Aorta (tissue), 5 donors: ENCODE results near the gene SRP68. TPM values are rescaled to one million over a fixed set of nuclear protein-coding genes. Genes with fewer than 3 reads are reported as not detected.

Experiments
- ATAC-seq: fragments of 200-7000 bp; cut with Tn5 transposase; one replicate; pipeline ENCODE4 v1.9.1; 2022; ENCODE audit warnings: moderate library complexity; ENCODE audit not compliant: low FRiP score
- DNase-seq, 2 donors: peaks; one replicate each; pipeline ENCODE4 v3.0.0-alpha.2; 2020
- H3K27ac ChIP-seq, 2 donors: one replicate each; pipeline ENCODE4 v1.5.1; 2013; ENCODE audit warnings: low read length in 2 of 2, mild to moderate bottlenecking in 2 of 2, moderate library complexity in 2 of 2, control low read depth in 1 of 2, inconsistent platforms in 1 of 2, low read depth in 1 of 2
- H3K27me3 ChIP-seq, 2 donors: one replicate each; pipeline ENCODE4 v1.6.1; 2013; ENCODE audit warnings: control low read depth in 1 of 2, low read length in 1 of 2, mild to moderate bottlenecking in 1 of 2, moderate library complexity in 1 of 2; ENCODE audit not compliant: insufficient read depth in 2 of 2, control insufficient read depth in 1 of 2
- H3K36me3 ChIP-seq, 2 donors: one replicate each; pipeline ENCODE4 v1.6.1; 2013; ENCODE audit warnings: control low read depth in 1 of 2, low read length in 1 of 2, mild to moderate bottlenecking in 1 of 2; ENCODE audit not compliant: insufficient read depth in 2 of 2, control insufficient read depth in 1 of 2
- H3K4me1 ChIP-seq, 2 donors: one replicate each; pipeline ENCODE4 v1.6.1; 2013; ENCODE audit warnings: low read length in 2 of 2, control low read depth in 1 of 2, mild to moderate bottlenecking in 1 of 2, moderate library complexity in 1 of 2; ENCODE audit not compliant: insufficient read depth in 2 of 2, control insufficient read depth in 1 of 2
- H3K4me3 ChIP-seq, 2 donors: one replicate each; pipeline ENCODE4 v1.5.1; 2013; ENCODE audit warnings: low read length in 2 of 2, control low read depth in 1 of 2, mild to moderate bottlenecking in 1 of 2
- H3K9me3 ChIP-seq: one replicate; pipeline ENCODE4 v1.6.1; 2013; ENCODE audit warnings: mild to moderate bottlenecking, low read length; ENCODE audit not compliant: control insufficient read depth
- WGBS, 2 donors: extraction: QIAGEN DNeasy Blood & Tissue Kit; methylation state at CpG; one replicate each; pipeline ENCODE4 v1.1.7; 2013; 5-methylcytosine and 5-hydroxymethylcytosine counted together
- intact Hi-C, 2 donors: fragments of 100-400 bp; cut with DNase I; formaldehyde crosslinking; loops; one replicate each; pipeline versions ENCODE4 v1.14.2 to v1.15.0; 2022
- polyA plus RNA-seq, 2 donors: library from polyadenylated mRNA; stranded (reverse); fragments of 200-250 nt; gene quantifications; one replicate each; pipeline ENCODE4 v1.2.3, GENCODE V29; 2013
- total RNA-seq, 2 donors: library from RNA; stranded (reverse); fragmentation: NEBNext Ultra II Directional; extraction: Animal tissue kit (Norgen Biotek cat#: 25700); gene quantifications; one replicate each; pipeline ENCODE4 v1.2.1, GENCODE V29; 2021
- donor health status: healthy with polysubstance abuse.
- donor health status: Bipolar disorder and iron deficiency.
- donor health status: DM: no; HTN: no; CAD: no.
- donor health status: DM: no; HTN: no; CAD: no.
- donor health status: DM: yes; HTN: yes; CAD: no.

Gene SRP68
- total and polyA plus RNA-seq, 4 donors, result 35.1 to 60.9 (median 49.7) TPM

- no peak overlapping the region for H3K27ac ChIP-seq
- DNase-seq, result no peak
- 88 to 89% methylated on average over 6 of the region's 6 CpGs for WGBS, 2 donors
- H3K4me3 ChIP-seq, result no peak overlapping the region
- no peaks in the 10 kb centered on the region for H3K9me3 ChIP-seq
- intact Hi-C loops, result no loop called here
- ATAC-seq, result no peak
- no peaks in the 10 kb centered on the region for H3K4me1 ChIP-seq
- H3K36me3 ChIP-seq, result no peaks in the 10 kb centered on the region
- H3K27me3 ChIP-seq, result no peaks in the 10 kb centered on the region
Observed at GRCh38 chr17:76019833-76020467, 52.4 kb downstream of the SRP68 start.

- intact Hi-C loops, result no loop called here
- no peak overlapping the region for H3K4me3 ChIP-seq
- H3K27me3 ChIP-seq, result no peaks in the 10 kb centered on the region
- no peaks in the 10 kb centered on the region for H3K9me3 ChIP-seq
- WGBS, 2 donors, result 82 to 84% methylated on average over 13 of the region's 13 CpGs
- no peaks in the 10 kb centered on the region for H3K36me3 ChIP-seq
- no peak for DNase-seq
- no peaks in the 10 kb centered on the region for H3K4me1 ChIP-seq
- no peak for ATAC-seq
- H3K27ac ChIP-seq, result no peak overlapping the region
Observed at GRCh38 chr17:76018801-76019200, 53.5 kb downstream of the SRP68 start.

- WGBS, 2 donors, result 83 to 85% methylated on average over 11 of the region's 11 CpGs
- Histone ChIP-seq H3K27ac (no peak overlapping the region), H3K4me3 (no peak overlapping the region), H3K9me3 (no peaks in the 10 kb centered on the region), H3K27me3 (no peaks in the 10 kb centered on the region), H3K36me3 (no peaks in the 10 kb centered on the region), H3K4me1 (no peaks in the 10 kb centered on the region)
- DNase-seq, result no peak
- intact Hi-C loops, result no loop called here
- no peak for ATAC-seq
Observed at GRCh38 chr17:76018340-76018680, 54.0 kb downstream of the SRP68 start.

- no peak for DNase-seq
- intact Hi-C loops, result no loop called here
- no peaks in the 10 kb centered on the region for H3K9me3 ChIP-seq
- ATAC-seq, result no peak
- 88 to 89% methylated on average over 21 of the region's 21 CpGs for WGBS, 2 donors
- no peaks in the 10 kb centered on the region for H3K27me3 ChIP-seq
- no peak overlapping the region for H3K27ac ChIP-seq
- no peaks in the 10 kb centered on the region for H3K4me1 ChIP-seq
- no peak overlapping the region for H3K4me3 ChIP-seq
- H3K36me3 ChIP-seq, result no peaks in the 10 kb centered on the region
Observed at GRCh38 chr17:76017481-76018339, 54.6 kb downstream of the SRP68 start.

- no peak overlapping the region for H3K4me3 ChIP-seq
- H3K27ac ChIP-seq, result no peak overlapping the region
- ATAC-seq, result peak; percentile 5
- intact Hi-C loops, result loop anchor here in 1 of 2 donors (5.0 kb wide), 1 partner anchor 262 kb away; no protein-coding TSS in a partner anchor
- DNase-seq, result no peak
- WGBS, 2 donors, result 75 to 82% methylated on average over 22 to 26 of the region's 26 CpGs
- H3K27me3 ChIP-seq, result no peaks in the 10 kb centered on the region
- no peaks in the 10 kb centered on the region for H3K9me3 ChIP-seq
- no peaks in the 10 kb centered on the region for H3K4me1 ChIP-seq
- no peaks in the 10 kb centered on the region for H3K36me3 ChIP-seq
Observed at GRCh38 chr17:76014925-76015261, 57.4 kb downstream of the SRP68 start.

GRCh38 chr17:76014100-76014924 is 58.0 kb downstream of the SRP68 start:
- ATAC-seq, result peak; percentile 75
- H3K9me3 ChIP-seq, result no peaks in the 10 kb centered on the region
- intact Hi-C loops, result loop anchor here in 1 of 2 donors (5.0 kb wide), 1 partner anchor 263 kb away; no protein-coding TSS in a partner anchor
- no peaks in the 10 kb centered on the region for H3K27me3 ChIP-seq
- H3K4me3 ChIP-seq, result no peak overlapping the region
- no peak overlapping the region for H3K27ac ChIP-seq
- H3K4me1 ChIP-seq, result no peaks in the 10 kb centered on the region
- WGBS, 2 donors, result 28 to 30% methylated on average over 19 of the region's 19 CpGs
- peak; percentile 78 to 88 for DNase-seq
- no peaks in the 10 kb centered on the region for H3K36me3 ChIP-seq

- intact Hi-C loops, result loop anchor here in 1 of 2 donors (5.0 kb wide), 1 partner anchor 264 kb away; no protein-coding TSS in a partner anchor
- Histone ChIP-seq H3K27me3 (no peaks in the 10 kb centered on the region), H3K36me3 (no peaks in the 10 kb centered on the region), H3K4me1 (no peaks in the 10 kb centered on the region), H3K27ac (no peak overlapping the region), H3K4me3 (no peak overlapping the region), H3K9me3 (no peaks in the 10 kb centered on the region)
- ATAC-seq (no peak), DNase-seq (no peak)
- WGBS, 2 donors, result 72 to 73% methylated on average over 15 of the region's 15 CpGs
Observed at GRCh38 chr17:76013377-76013932, 58.9 kb downstream of the SRP68 start.

GRCh38 chr17:76011951-76012350 is 60.4 kb downstream of the SRP68 start:
- intact Hi-C loops, result loop anchor here in 1 of 2 donors (5.0 kb wide), 1 partner anchor 265 kb away; no protein-coding TSS in a partner anchor
- DNase-seq (no peak), ATAC-seq (no peak)

More at GRCh38 chr17:76011951-76012350, 60.4 kb downstream of the SRP68 start:
- no peaks in the 10 kb centered on the region for H3K4me1 ChIP-seq
- H3K4me3 ChIP-seq, result no peak overlapping the region
- WGBS, 2 donors, result 79 to 86% methylated on average over 5 of the region's 5 CpGs
- no peaks in the 10 kb centered on the region for H3K9me3 ChIP-seq
- no peak overlapping the region for H3K27ac ChIP-seq
- no peaks in the 10 kb centered on the region for H3K27me3 ChIP-seq
- no peaks in the 10 kb centered on the region for H3K36me3 ChIP-seq
